ENCODE data around the gene RFLNA. TPM values are rescaled to one million over a fixed set of nuclear protein-coding genes. Genes with fewer than 3 reads are reported as not detected.
A peak's percentile ranks its signal among the peaks of the same experiment; 100 is the strongest.

RFLNA gene
- total RNA-seq, 1 experiment from 2014 or later, result 1.1 TPM

DNA sequence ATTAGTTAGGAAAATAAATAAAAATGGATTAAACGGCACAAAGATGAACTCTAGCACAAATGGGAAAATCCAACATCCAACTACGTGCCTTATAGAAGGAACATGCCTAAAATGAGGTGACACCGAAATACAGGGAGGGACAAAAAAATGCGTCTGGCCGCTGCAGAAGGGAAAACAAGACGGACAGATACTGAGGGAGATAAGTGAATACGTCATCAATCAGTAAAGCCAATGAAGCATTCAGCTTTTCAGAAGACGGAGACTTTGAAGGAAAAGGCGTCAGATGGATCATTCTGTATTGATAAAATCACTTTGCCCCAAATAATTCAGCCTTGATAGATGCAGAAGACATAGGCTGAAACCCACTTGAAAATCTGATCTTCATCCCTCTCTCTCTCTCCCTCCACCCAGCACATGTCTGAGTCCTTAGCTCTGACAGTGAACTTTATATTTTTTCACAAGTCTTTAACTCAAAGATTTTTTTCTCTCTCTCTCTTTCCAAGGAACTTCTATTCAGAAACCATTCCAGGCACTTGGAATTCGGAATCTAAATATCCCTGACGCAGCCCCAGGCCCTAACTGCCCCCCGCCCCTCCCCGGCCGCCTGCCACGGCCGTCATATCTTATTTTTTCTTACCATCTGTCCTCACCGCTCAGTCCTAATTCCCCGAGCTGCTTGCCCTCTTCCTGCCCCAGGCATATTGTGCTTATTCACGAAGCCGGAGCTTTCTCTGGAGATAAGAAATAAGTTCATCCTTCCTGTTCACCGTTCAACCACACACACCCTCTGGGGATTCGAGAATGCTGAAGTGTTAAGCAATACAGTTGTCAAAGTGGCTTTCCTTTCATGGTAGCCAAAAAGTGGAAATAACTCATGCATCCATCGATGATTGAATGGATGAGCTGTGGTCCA is 35.5 kb upstream of the RFLNA start:
- H3K9me3 ChIP-seq (ENCODE audit: low read depth, low read length, poor library complexity, severe bottlenecking), result no peaks in the 10 kb centered on the region
- TF ChIP-seq EZH2 (IDR thresholded peaks at IDR 0.05; ENCODE audit: borderline replicate concordance, low read depth, low read length, poor library complexity, severe bottlenecking), result no peak
- TF ChIP-seq CTCF (conservative IDR thresholded peaks at IDR 0.05; ENCODE audit: low read depth, low read length), result no peak
- no peak overlapping the region for H3K4me3 ChIP-seq (ENCODE audit: low read depth, low read length, poor library complexity, severe bottlenecking)
- DNase-seq (ENCODE audit: low spot score), result peak; percentile 10
- ChIA-PET POLR2A (ENCODE audit: low non-redundant PET) (no interaction called here), CTCF (no interaction called here)
- H3K27me3 ChIP-seq (replicated peaks; ENCODE audit: insufficient read depth, low read depth, low read length, poor library complexity), result peaks cover 34% of the 10 kb centered on the region
- no TSS peak for BruUV-seq (replicated peaks)
- H3K27ac ChIP-seq (ENCODE audit: low read depth, low read length, poor library complexity, severe bottlenecking), result no peak overlapping the region
- H3K36me3 ChIP-seq (ENCODE audit: insufficient read depth, low read length, poor library complexity, severe bottlenecking), result no peaks in the 10 kb centered on the region
- H3K4me1 ChIP-seq (ENCODE audit: insufficient read depth, low read length, poor library complexity, severe bottlenecking), result no peaks in the 10 kb centered on the region
- intact Hi-C loops (cut with micrococcal nuclease; ENCODE audit: unreplicated experiment), result no loop called here

DNA sequence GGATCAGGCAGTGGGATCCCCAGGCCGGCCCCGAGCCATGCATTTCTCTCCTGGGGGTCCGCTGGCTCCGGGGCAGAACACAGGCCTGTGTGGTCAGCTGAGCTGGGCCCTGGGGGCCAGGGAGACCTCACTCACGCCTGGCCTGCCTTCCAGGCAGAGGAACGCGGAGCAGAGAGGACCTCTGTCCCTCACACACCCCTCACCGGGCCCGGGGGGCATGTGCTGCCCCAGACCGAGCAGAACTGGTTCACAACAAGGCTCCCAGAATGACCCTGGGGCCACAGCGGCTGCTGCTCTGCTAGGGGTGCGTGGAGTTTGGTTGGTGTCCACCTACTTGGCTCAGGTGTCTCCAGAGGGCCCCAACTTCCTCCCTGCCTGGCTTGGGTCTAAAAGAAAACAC is 33.0 kb upstream of the RFLNA start:
- Histone ChIP-seq H3K36me3 (ENCODE audit: insufficient read depth, low read length, poor library complexity, severe bottlenecking) (no peaks in the 10 kb centered on the region), H3K9me3 (ENCODE audit: low read depth, low read length, poor library complexity, severe bottlenecking) (no peaks in the 10 kb centered on the region), H3K4me1 (ENCODE audit: insufficient read depth, low read length, poor library complexity, severe bottlenecking) (no peaks in the 10 kb centered on the region), H3K4me3 (ENCODE audit: low read depth, low read length, poor library complexity, severe bottlenecking) (no peak overlapping the region), H3K27ac (ENCODE audit: low read depth, low read length, poor library complexity, severe bottlenecking) (no peak overlapping the region), H3K27me3 (replicated peaks; ENCODE audit: insufficient read depth, low read depth, low read length, poor library complexity) (peaks cover 24% of the 10 kb centered on the region)
- ChIA-PET CTCF (no interaction called here), POLR2A (ENCODE audit: low non-redundant PET) (no interaction called here)
- TF ChIP-seq EZH2 (IDR thresholded peaks at IDR 0.05; ENCODE audit: borderline replicate concordance, low read depth, low read length, poor library complexity, severe bottlenecking) (no peak), CTCF (conservative IDR thresholded peaks at IDR 0.05; ENCODE audit: low read depth, low read length) (no peak)
- intact Hi-C loops (cut with micrococcal nuclease; ENCODE audit: unreplicated experiment), result no loop called here
- DNase-seq (ENCODE audit: low spot score), result no peak
- BruUV-seq (replicated peaks), result no TSS peak

DNA sequence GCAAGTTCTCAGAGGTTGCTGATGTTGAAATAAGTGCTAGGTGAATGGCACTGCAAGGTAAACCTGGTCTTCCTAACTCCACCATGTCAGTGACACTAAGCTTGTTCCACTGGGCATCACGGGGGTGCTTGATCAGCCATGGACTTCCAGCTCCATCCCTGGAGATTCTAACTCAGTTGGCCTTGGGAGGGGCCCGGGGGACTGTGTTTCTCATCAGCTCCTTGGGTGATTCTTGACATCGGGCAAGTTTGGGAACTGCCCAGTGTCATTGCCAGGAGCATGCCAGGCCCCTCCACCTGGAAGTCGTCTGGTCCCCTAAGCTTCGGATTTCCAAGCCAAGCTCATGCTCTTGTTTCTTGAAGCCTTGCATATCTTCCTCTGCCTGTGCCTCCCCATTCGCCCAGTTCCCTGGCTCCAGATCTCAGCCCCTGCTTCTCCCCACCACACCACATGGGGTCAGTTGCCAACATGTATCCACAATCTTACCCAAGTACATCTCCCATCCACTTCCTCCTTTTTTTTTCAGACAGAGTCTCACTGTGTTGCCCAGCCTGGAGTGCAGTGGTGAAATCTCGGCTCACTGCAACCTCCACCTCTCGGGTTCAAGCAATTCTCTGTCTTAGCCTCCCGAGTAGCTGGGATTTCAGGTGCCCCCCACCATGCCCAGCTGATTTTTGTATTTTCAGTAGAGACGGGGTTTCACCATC is 30.7 kb upstream of the RFLNA start:
- Histone ChIP-seq H3K27me3 (replicated peaks; ENCODE audit: insufficient read depth, low read depth, low read length, poor library complexity) (peaks cover 4% of the 10 kb centered on the region), H3K27ac (ENCODE audit: low read depth, low read length, poor library complexity, severe bottlenecking) (no peak overlapping the region), H3K4me3 (ENCODE audit: low read depth, low read length, poor library complexity, severe bottlenecking) (no peak overlapping the region), H3K9me3 (ENCODE audit: low read depth, low read length, poor library complexity, severe bottlenecking) (no peaks in the 10 kb centered on the region), H3K36me3 (ENCODE audit: insufficient read depth, low read length, poor library complexity, severe bottlenecking) (no peaks in the 10 kb centered on the region), H3K4me1 (ENCODE audit: insufficient read depth, low read length, poor library complexity, severe bottlenecking) (no peaks in the 10 kb centered on the region)
- TF ChIP-seq CTCF (conservative IDR thresholded peaks at IDR 0.05; ENCODE audit: low read depth, low read length), result no peak
- TF ChIP-seq EZH2 (IDR thresholded peaks at IDR 0.05; ENCODE audit: borderline replicate concordance, low read depth, low read length, poor library complexity, severe bottlenecking), result no peak
- ChIA-PET CTCF (no interaction called here), POLR2A (ENCODE audit: low non-redundant PET) (no interaction called here)
- DNase-seq (ENCODE audit: low spot score), result no peak
- intact Hi-C loops (cut with micrococcal nuclease; ENCODE audit: unreplicated experiment), result no loop called here
- no TSS peak for BruUV-seq (replicated peaks)

Data from A673 (cell line).